SK-N-SH (cell line): ENCODE measurements around the gene MSH2.

Source experiments
- FOSL2 ChIP-seq: IDR thresholded peaks from 2 replicates; pipeline ENCODE4 v1.4.0; 2012; ENCODE audit warnings: low read depth, mild to moderate bottlenecking, moderate library complexity, borderline replicate concordance
- FOXJ3 ChIP-seq: sonication (generic); formaldehyde crosslinking; IDR thresholded peaks from 2 replicates; pipeline ENCODE4 v1.5.1; 2020; ENCODE audit warnings: mild to moderate bottlenecking, missing genetic modification reagents
- NRF1 ChIP-seq: IDR thresholded peaks from 2 replicates; pipeline ENCODE4 v1.6.1; 2012; ENCODE audit warnings: low read depth, mild to moderate bottlenecking, low read length
- RFX5 ChIP-seq: IDR thresholded peaks from 2 replicates; pipeline ENCODE4 v1.6.1; 2012; ENCODE audit warnings: mild to moderate bottlenecking, improper control_type of control experiment, low read length
- RXRA ChIP-seq: IDR thresholded peaks from 2 replicates; pipeline ENCODE4 v1.4.0; 2012; ENCODE audit warnings: low read depth, mild to moderate bottlenecking, borderline replicate concordance
- YY1 ChIP-seq: IDR thresholded peaks from 2 replicates; pipeline ENCODE4 v1.4.0; 2012; ENCODE audit warnings: low read depth, mild to moderate bottlenecking
- TF ChIP-seq, protein P1 (sequence below): IDR thresholded peaks from 2 replicates; pipeline ENCODE4 v1.4.0; 2012; ENCODE audit warnings: low read depth, borderline replicate concordance
- TF ChIP-seq, protein P2 (sequence below): fragments of 200-600 bp; sonication (generic); IDR thresholded peaks from 2 replicates; pipeline ENCODE4 v1.6.1; 2017; ENCODE audit warnings: antibody characterized with exemption, mild to moderate bottlenecking, moderate library complexity

DNA sequence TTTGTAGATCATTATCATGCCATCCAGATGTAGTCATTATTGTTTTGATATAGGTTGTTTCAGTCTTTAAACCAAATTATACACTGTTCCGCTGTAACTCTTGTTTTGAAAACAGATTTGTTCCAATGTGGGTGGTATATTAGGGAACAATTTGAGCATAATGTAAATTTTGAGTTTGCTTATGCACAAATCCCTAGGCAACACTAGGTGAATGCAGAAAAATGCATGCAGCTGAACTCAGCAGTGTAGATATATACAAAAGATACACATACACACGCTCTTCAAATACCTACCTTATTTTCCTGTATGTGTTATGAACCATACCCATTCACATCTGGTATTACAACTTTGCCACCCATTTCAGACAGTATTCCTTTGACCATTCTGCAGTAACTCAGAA lies 35.8 kb downstream of the MSH2 start:
- TF ChIP-seq, protein P1, sequence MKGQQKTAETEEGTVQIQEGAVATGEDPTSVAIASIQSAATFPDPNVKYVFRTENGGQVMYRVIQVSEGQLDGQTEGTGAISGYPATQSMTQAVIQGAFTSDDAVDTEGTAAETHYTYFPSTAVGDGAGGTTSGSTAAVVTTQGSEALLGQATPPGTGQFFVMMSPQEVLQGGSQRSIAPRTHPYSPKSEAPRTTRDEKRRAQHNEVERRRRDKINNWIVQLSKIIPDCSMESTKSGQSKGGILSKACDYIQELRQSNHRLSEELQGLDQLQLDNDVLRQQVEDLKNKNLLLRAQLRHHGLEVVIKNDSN: no peak
- TF ChIP-seq YY1: no peak
- TF ChIP-seq RFX5: no peak
- TF ChIP-seq, protein P2, sequence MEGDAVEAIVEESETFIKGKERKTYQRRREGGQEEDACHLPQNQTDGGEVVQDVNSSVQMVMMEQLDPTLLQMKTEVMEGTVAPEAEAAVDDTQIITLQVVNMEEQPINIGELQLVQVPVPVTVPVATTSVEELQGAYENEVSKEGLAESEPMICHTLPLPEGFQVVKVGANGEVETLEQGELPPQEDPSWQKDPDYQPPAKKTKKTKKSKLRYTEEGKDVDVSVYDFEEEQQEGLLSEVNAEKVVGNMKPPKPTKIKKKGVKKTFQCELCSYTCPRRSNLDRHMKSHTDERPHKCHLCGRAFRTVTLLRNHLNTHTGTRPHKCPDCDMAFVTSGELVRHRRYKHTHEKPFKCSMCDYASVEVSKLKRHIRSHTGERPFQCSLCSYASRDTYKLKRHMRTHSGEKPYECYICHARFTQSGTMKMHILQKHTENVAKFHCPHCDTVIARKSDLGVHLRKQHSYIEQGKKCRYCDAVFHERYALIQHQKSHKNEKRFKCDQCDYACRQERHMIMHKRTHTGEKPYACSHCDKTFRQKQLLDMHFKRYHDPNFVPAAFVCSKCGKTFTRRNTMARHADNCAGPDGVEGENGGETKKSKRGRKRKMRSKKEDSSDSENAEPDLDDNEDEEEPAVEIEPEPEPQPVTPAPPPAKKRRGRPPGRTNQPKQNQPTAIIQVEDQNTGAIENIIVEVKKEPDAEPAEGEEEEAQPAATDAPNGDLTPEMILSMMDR: no peak
- no peak for TF ChIP-seq RXRA
- no peak for TF ChIP-seq FOSL2
- TF ChIP-seq FOXJ3 (CRISPR knock-in tag): no peak
- TF ChIP-seq NRF1: no peak
